CD1c-positive myeloid dendritic cell (primary cell): ENCODE results near the gene FAM131A.

ENCODE experiments used
- DNase-seq: peaks from one replicate; pipeline ENCODE4 v3.0.0-alpha.2; 2016; ENCODE audit errors: extremely low spot score

FAM131A gene, protein sequence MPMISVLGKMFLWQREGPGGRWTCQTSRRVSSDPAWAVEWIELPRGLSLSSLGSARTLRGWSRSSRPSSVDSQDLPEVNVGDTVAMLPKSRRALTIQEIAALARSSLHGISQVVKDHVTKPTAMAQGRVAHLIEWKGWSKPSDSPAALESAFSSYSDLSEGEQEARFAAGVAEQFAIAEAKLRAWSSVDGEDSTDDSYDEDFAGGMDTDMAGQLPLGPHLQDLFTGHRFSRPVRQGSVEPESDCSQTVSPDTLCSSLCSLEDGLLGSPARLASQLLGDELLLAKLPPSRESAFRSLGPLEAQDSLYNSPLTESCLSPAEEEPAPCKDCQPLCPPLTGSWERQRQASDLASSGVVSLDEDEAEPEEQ

GRCh38 chr3:184337399-184337714 lies at the start of gene FAM131A:
TSS of gene FAM131A (plus strand) at chr3:184337600. CDS start at chr3:184337631, 31 bp downstream.
- no peak for DNase-seq

DNA sequence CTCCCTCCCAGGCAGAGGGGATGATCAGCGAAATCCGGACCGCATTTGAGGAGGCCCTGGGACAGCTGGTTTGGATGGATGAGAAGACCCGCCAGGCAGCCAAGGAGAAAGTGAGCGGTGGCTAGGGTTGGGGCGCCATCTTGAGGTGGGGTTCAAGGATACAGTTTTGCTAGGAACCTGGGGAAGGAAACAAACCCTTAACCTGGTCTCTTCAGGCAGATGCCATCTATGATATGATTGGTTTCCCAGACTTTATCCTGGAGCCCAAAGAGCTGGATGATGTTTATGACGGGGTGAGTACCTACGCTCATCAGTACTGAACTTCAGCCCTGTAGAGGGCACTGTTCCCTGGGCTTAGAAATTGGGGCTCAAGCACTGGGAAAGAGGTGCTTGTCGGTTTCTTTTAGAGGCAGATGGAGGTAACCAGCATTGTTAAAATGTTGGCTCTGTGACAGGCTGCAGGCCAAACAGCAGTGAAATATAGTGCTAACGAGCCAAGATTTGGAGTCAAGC lies 47.9 kb upstream of the FAM131A start:
- DNase-seq, result peak; percentile 54

DNA sequence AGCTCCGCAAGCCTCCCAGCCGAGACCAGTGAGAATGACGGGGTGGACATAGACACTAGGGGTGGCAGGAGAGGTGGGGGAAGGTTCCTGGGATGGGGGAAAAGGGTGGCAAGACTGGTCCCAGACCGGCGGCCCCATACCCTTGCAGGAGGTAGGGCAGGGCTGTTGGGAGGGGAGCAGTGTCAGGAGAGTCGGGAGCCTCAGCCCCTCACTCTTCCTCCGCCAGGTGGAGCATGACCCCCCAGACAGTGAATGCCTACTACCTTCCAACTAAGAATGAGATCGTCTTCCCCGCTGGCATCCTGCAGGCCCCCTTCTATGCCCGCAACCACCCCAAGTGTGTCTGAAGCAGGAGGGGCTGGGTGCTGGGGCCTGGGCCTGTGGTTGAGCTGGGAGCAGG lies 47.1 kb upstream of the FAM131A start:
- no peak for DNase-seq

DNA sequence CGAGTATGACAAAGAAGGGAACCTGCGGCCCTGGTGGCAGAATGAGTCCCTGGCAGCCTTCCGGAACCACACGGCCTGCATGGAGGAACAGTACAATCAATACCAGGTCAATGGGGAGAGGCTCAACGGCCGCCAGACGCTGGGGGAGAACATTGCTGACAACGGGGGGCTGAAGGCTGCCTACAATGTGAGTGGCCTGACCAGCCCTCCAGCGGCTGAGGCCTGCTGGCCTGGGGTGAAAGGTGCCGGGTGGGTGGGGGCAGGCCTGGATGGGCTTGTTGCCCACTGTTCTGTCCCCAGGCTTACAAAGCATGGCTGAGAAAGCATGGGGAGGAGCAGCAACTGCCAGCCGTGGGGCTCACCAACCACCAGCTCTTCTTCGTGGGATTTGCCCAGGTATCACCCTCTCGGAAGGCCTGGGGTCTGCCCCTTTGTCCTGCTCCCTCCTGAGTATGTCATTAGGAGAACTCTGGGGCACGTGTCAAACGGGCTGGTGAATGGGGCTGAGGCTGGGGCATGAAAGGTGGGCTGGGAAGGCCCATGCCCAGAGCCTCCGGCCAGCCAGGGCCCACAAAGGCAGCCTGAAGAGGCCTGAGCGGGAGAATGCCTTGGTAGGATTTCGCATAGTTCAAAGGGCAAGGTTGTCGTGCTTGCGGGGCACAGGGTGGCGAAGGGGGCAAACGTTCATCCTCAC lies 46.2 kb upstream of the FAM131A start:
- DNase-seq, result no peak

DNA sequence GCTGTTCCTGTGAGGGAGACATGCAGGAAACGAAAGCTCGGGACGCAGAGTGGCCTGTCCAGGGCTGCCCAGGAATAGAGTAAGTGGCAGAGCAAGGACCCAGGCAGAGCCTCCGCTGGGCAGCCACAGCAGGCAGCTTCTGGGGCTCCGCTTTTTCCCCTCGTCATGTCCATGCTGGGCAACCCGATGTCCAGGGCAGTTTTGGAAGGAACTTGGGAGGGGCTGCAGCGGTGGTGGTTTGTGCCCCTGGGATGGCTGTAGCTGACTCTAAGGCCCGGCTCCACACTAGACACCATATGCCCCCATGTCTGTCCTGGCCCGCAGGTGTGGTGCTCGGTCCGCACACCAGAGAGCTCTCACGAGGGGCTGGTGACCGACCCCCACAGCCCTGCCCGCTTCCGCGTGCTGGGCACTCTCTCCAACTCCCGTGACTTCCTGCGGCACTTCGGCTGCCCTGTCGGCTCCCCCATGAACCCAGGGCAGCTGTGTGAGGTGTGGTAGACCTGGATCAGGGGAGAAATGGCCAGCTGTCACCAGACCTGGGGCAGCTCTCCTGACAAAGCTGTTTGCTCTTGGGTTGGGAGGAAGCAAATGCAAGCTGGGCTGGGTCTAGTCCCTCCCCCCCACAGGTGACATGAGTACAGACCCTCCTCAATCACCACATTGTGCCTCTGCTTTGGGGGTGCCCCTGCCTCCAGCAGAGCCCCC lies 45.5 kb upstream of the FAM131A start:
- DNase-seq, result no peak

DNA sequence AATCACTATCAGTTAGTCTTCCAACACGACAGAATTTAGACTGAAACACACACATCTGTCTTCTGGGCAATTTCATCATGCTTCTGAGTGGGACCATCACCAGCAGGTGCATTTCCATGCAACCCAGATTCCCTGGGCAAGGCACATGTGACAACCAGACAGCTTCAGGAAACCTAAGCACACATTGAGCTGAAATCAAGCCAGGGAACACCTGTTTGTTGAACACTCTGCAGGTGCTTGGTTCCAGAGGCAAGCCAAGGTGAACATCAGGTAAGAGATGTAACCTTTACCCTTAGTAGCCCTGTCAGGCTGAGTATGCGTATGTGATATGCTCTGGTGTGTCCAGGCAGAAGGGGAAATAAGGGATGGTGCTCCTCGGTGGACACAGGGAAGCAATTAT lies 41.6 kb upstream of the FAM131A start:
- no peak for DNase-seq

GRCh38 chr3:184296616-184297015 lies 40.8 kb upstream of the FAM131A start:
- no peak for DNase-seq

- peak; percentile 98 for DNase-seq
These were observed 38.5 kb upstream of the FAM131A start, which contains the start of gene PSMD2 for GRCh38 chr3:184298759-184299487. TSS of gene PSMD2 (plus strand) at chr3:184299241. CDS start at chr3:184299267, 26 bp downstream.

DNA sequence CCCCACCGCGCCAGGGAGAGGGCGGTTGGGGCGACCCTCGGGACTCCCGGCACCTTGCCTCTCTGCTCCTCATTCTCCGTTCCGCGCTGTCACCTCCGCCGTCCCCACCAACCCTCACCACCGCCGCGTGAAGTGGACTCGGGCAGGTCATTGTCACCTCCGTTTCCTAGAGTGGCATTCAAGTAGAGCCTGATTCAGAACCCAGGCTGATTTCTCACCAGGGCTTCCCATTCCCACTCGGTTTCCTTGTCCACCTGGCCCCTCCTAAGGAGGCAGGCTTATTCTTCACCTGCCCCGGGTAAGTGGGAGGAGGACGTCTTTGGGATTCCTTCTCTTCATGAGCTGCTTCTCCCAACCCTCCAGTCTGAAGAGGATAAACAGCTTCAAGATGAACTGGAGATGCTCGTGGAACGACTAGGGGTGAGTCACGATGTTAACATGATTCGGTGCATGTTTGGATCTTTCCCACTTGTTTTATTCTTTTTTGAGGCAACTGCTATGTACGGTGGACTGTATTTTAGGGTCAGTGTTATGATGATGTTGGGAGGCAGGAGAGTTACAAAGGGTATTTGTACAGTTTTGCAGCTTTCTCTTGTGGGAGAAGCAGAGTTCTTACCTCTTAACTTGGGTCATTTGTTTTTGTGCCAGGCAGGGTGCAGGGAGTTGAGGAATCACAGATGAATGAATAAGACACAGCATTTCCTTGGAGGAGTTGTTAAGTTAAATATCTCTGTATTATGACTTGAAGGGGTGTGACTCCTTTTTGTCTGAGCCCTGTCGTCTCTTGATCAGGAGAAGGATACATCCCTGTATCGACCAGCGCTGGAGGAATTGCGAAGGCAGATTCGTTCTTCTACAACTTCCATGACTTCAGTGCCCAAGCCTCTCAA lies 37.7 kb upstream of the FAM131A start:
- no peak for DNase-seq

GRCh38 chr3:184300378-184300720 lies 37.1 kb upstream of the FAM131A start:
- no peak for DNase-seq

GRCh38 chr3:184305577-184305976 lies 31.8 kb upstream of the FAM131A start:
- no peak for DNase-seq

DNA sequence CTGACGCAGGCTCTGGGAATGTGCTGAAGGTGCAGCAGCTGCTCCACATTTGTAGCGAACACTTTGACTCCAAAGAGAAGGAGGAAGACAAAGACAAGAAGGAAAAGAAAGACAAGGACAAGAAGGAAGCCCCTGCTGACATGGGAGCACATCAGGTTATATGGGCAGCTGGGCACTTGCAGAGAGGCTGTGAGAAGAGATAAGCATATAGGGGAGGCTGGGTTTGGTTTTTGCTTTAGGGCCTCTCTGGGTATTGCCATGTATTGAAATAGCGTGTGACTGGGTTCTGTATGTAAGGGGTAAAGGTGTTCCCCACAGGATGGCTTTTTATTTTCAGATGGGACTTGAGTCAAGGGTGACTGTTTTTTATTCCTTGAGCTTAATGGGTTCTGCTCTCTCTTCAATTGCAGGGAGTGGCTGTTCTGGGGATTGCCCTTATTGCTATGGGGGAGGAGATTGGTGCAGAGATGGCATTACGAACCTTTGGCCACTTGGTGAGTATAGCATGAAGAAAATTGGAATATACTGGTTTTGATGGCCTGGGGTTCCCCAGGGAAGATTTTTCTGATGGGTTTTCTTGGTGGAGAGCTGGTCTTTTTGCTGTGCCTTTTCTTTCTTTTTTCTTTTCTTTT lies 30.9 kb upstream of the FAM131A start:
- DNase-seq, result no peak

- no peak for DNase-seq
These were observed 29.5 kb upstream of the FAM131A start for GRCh38 chr3:184307915-184308314.

DNA sequence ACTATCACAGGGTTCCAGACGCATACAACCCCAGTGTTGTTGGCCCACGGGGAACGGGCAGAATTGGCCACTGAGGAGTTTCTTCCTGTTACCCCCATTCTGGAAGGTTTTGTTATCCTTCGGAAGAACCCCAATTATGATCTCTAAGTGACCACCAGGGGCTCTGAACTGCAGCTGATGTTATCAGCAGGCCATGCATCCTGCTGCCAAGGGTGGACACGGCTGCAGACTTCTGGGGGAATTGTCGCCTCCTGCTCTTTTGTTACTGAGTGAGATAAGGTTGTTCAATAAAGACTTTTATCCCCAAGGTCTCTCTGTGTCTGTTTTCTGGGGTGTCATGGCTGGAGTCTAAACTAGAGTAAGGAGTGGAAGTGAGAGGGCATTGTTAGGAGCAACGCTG lies 28.7 kb upstream of the FAM131A start:
- DNase-seq, result no peak

DNA sequence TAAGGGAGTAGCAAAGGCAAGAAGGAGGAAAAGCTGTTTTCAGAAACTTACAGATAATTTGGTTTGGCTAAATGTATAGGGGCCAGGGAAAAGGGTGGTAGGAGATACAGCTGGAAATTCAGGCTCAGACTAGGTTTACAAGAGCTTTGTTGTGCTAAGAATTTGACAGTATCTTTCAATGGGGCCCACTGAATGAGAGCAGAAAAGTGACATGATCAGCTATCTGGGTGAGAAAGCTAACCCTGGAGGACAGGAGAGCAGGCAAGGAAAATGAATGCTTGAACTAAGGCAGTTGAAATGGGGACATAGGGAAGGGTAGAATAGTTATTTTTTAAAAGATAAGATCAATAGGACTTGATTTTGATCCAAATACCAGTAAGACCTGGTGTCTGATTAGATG lies 25.8 kb upstream of the FAM131A start:
- DNase-seq, result no peak

DNA sequence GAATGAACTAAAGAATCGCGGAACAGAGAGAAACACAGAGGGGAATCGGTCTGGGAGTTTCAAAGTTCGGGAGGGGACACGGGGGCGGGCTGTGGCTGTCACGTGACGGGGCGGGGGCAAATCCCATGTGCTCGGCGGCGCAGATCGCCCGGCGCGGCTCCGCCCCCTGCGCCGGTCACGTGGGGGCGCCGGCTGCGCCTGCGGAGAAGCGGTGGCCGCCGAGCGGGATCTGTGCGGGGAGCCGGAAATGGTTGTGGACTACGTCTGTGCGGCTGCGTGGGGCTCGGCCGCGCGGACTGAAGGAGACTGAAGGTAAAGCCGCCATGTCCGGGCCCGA lies 23.1 kb upstream of the FAM131A start, which contains the start of gene EIF4G1:
TSS of gene EIF4G1 (plus strand) at position 244 of the 337 bp plus-strand sequence. CDS start 1,191 bp downstream, outside the sequence.
- DNase-seq, result peak; percentile 98

GRCh38 chr3:184314700-184315542 lies 22.5 kb upstream of the FAM131A start:
- peak; percentile 79 for DNase-seq

- peak; percentile 26 for DNase-seq
These were observed 21.9 kb upstream of the FAM131A start for GRCh38 chr3:184315543-184315867.

DNA sequence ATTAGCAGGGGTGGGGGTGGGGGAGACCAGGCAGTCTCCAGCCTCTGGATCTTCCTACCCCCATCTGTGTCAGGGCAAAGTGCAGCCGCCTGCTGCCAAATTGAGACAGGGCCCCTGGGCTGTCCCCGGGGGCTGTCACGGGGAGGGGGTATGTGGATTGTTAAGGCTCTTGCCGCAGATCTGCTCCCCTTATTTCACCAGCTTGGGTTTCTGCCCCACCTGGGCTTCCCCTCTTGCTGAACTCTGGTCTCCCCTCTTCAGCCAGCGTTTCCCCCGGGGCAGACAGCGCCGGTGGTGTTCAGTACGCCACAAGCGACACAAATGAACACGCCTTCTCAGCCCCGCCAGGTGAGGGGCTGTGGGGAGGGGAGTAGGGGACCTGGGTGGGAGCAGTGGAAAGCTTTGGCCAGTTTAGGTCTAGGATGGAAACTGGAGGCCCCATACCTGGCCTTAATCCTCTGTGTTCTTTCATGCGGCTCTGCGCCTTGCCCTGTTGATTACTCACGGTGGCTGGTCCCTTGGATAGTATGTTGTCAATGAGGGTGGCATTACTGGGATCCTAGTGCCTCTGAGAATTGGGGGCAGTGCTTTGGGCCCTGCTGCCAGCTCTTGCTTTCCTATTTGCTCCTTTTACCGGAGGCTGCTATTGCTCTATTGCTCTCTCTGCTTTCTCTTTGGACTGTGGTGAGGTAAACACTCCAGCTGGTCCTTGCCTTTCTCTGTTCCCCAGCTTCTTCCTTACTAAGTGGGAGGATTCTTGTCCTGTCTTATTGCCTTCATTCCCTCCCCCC lies 21.3 kb upstream of the FAM131A start:
- no peak for DNase-seq
